Stimulated activated CD8-positive, alpha-beta memory T cell treated with anti-CD3 and anti-CD28 coated beads, Interleukin-7, amount 100 ng/mL, for 24 hours (primary cell): Measurements from ENCODE around the gene B3GALNT2.

Experiments
- DNase-seq: peaks from one replicate; pipeline ENCODE4 v3.0.0-alpha.2; 2020; ENCODE audit warnings: low read depth

The B3GALNT2 gene

GRCh38 chr1:235450886-235451483 lies 53.3 kb downstream of the B3GALNT2 start:
- DNase-seq, result no peak

DNA sequence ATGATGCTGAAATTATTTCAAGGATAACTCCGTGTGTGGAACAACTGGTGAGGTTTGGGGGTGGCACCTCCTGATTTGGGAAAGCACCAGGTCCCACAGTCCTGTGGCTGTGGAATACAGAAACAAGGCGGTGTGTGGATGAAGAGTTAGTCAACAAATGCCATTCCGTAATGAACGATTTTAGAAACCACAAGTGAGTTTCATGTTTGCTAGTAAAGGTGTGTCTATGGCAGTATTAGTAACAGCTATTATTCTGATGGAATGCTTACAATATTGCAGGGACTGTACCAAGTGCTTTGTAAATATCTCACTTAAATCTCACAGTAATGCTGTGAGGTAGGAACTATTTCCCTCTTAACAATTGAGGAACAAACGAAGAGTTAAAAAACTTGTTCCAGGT lies 53.8 kb downstream of the B3GALNT2 start:
- no peak for DNase-seq

- DNase-seq, result no peak
These were observed 55.6 kb downstream of the B3GALNT2 start for GRCh38 chr1:235448616-235449015.

GRCh38 chr1:235442788-235443429 lies 61.3 kb downstream of the B3GALNT2 start:
- no peak for DNase-seq

- DNase-seq, result no peak
These were observed 63.0 kb downstream of the B3GALNT2 start for GRCh38 chr1:235441159-235441685.

DNA sequence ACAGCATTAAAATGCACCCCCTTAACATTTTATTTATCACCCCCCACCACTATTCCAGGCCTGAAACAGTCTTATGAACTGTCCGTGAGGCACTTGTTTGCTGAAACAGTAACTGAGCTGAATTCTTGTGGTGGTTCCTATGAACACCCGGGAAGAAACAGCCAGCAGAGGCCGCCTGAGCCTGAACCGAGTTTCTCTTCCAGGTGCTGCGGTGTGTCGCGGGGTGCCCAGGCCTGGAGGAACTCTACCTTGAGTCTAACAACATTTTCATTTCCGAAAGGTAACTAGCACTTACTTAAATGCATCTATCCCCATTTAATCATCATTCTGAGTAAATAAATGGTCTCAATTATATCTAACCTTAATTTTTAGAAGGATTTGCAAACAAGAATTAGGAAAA lies 70.3 kb downstream of the B3GALNT2 start:
- DNase-seq, result no peak

GRCh38 chr1:235430991-235431390 lies 73.3 kb downstream of the B3GALNT2 start:
- no peak for DNase-seq

- DNase-seq, result no peak
These were observed 75.1 kb downstream of the B3GALNT2 start for GRCh38 chr1:235429143-235429542.

DNA sequence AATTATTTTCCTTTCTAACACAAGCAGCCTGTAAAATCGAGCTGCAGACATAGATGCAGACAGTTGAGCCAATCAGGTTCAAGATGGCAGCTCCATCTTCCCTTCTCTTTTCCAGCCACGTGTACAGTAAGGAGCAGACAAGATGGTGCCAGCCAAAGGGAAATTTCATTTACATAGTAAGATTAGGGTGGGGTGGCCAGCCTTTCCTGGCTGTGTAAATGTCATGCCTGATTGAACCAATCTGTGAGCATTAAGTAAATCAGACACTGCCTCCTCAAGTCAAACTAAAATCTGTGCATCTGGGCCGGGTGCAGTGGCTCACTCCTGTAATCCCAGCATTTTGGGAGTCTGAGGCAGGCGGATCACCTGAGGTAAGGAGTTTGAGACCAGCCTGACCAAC lies 76.8 kb downstream of the B3GALNT2 start:
- DNase-seq, result no peak

GRCh38 chr1:235426680-235427079 lies 77.6 kb downstream of the B3GALNT2 start:
- no peak for DNase-seq

DNA sequence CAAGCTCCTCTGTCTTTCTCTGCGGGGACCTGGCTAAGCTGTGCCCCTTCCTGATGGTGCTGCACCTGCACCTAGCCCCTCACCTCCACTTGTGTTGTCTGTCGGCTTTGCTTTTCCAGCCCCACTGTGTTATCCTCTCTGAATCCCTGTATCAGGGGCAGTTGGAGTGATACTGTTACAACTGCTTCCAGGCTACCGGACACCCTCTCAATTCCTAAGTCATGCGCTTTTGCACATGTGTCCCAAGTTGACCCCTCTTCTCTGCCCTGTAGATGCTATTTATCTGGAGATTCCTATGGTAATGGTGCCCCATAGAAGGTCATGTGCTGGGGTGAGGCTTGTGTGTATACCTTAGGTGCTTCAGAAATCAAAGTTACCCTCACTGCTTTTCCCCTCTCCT lies 78.1 kb downstream of the B3GALNT2 start:
- no peak for DNase-seq

DNA sequence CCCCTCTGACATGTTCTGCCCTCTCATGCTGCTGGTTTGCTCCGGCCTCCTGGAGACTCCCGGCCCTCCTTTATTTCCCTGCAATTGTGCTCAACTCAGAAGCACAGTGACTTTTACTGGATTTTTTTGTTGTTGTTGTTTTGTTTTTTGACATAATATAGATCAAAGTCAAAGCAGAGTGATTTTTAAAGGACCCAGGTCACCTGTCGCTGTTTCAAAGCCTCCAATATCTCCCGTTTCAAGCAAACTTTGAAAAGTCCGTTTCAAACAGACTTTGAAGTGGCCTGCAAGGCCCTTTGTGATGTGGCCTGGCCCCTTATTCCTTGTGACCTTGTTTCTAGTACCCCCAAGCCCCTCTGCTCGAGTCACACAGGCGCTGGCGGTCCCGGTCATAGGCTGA lies 78.9 kb downstream of the B3GALNT2 start:
- DNase-seq, result no peak

DNA sequence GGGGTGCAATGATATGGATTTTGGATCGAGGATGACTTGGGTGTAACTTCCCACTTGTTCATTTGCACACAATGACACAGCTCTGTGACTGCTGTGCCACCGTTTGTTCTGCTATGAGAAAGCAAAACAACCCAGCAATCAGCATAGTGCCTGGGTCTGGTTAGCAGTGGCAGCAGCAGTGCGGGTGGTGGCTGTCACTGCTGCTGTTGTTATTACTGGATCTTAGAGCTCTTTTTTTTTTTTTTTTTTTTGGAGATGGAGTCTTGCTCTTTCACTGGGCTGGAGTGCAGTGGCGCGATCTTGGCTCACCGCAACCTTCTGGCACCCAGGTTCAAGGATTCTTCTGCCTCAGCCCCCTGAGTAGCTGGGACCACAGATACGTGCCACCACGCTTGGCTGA lies 80.2 kb downstream of the B3GALNT2 start:
- no peak for DNase-seq

DNA sequence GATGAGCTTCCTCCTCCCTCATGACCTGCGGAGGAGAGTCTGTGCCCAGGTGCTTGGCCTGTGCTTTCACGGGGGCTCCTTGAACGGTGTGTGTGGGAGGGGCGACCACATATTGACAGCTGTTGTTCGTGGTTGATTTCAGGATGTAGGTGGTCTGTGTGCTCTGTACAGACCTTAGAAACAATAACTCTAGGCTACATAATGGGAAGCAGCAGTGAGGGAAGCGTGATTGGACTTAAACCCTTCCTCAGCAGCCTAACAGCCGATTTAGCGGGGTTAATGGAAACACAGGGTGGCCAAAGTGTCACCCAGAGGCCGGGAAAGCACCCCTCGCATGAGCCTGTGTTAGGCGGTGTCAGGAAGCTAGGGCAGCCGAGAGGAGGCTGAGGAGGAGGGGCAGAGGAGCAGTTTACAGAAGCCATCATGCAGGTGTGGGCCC lies 81.0 kb downstream of the B3GALNT2 start:
- no peak for DNase-seq

- DNase-seq, result no peak
These were observed 82.5 kb downstream of the B3GALNT2 start for GRCh38 chr1:235421751-235422150.

DNA sequence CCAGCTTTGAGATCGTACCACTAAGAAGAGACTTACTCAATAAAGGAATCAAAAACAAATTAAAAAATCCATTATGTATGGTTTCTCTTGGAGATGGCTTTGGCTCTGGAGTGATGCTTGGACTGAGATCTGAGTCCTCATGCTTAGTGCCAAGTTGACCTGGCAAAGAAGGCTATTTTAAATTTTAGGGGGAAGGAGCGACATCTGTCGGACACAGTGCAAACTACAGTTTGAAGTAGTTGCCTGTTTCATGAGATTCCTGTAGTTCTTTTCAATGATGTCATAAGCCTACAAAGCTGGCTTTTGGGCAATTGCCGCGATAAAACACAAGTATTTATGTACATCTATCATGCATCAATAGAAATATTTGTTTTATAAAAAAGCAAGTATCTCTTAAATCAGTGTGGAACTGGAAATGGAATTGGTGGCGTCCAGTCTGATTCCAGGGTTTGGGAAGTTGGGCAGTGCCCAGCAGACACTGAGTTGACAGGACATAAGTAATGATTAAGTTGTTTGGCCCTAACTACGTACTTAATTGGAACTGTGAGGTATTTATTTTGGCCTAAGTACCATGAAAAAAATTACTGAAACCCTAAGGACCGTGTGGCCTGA lies 87.1 kb downstream of the B3GALNT2 start:
- peak; percentile 30 for DNase-seq

- no peak for DNase-seq
These were observed 87.6 kb downstream of the B3GALNT2 start for GRCh38 chr1:235416662-235417049.

- peak; percentile 12 for DNase-seq
These were observed 89.0 kb downstream of the B3GALNT2 start for GRCh38 chr1:235415008-235415904.

DNA sequence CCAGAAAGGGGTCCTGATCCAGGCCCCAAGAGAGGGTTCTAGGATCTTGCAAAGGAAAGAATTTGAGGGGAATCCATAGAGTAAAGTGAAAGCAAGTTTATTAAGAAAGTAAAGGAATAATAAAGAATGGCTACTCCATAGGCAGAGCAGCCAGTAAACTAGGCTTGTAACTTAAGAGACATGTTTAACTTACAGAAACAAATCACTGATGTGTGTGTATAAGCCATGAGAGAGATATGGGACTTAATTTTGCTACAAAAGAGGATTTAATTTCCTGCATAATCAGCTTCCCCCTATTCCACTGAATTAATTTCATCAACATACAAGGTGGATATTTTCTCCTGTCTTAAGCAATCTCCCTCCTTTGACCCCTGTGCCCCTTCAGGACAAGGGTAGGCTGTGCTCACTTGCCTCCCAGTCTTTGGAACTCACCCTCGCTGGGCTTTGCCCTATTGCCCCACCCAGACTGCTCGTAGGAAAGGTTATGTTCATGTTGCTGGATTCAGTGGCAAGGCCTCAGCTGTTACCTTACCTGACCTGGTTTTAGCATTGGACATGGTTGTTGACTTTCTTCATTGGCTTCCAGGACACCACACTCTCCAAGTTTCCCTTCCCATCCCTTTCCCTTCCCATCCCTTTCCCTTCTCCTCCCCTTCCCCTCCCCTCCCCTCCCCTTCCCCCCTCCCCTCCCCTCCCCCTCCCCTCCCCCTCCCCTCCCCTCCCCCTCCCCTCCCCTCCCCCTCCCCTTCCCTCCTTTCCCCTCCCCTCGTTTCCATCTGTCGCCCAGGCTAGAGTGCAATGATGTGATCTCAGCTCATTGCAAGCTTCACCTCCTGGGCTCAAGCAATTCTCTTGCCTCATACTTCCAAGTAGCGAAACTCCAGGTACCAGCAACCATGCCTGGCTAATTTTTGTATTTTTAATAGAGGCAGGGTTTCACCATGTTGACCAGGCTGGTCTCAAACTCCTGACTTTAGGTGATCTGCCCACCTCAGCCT lies 92.5 kb downstream of the B3GALNT2 start:
- DNase-seq, result no peak

DNA sequence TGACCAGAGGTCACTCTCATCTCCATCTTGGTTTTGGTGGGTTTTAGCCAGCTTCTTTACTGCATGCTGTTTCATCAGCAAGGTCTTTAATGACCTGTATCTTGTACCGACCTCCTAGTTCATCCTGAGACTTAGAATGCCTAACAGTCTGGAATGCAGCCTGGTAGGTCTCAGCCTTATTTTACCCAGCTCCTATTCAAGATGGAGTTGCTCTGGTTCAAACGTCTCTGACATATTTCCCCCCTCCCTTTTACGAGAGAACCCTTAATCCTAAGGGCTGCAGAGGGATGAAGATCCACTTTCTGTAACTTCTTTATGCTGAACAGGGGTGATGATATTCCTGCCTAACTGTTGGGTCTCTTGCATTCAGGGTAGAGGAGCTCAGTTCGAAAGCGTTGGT lies 93.8 kb downstream of the B3GALNT2 start:
- DNase-seq, result no peak
